IPS-18a (cell line): ENCODE data around the gene SKI.

Experiments used
- H3K27ac ChIP-seq: one replicate; pipeline ENCODE4 v1.5.1; 2013; ENCODE audit warnings: low read length
- H3K27me3 ChIP-seq: one replicate; pipeline ENCODE4 v1.6.1; 2013; ENCODE audit warnings: mild to moderate bottlenecking, low read length; ENCODE audit not compliant: control insufficient read depth, insufficient read depth
- H3K36me3 ChIP-seq: one replicate; pipeline ENCODE4 v1.6.1; 2013; ENCODE audit warnings: low read depth, low read length; ENCODE audit not compliant: control insufficient read depth
- H3K4me1 ChIP-seq: one replicate; pipeline ENCODE4 v1.6.1; 2013; ENCODE audit warnings: low read depth, low read length; ENCODE audit not compliant: control insufficient read depth
- H3K4me3 ChIP-seq: one replicate; pipeline ENCODE4 v1.5.1; 2013; ENCODE audit warnings: low read length
- H3K9ac ChIP-seq: one replicate; pipeline ENCODE4 v1.6.1; 2013; ENCODE audit warnings: mild to moderate bottlenecking, low read length, moderate library complexity
- H3K9me3 ChIP-seq: one replicate; pipeline ENCODE4 v1.6.1; 2013; ENCODE audit warnings: low read depth, low read length; ENCODE audit not compliant: control insufficient read depth

The SKI gene

DNA sequence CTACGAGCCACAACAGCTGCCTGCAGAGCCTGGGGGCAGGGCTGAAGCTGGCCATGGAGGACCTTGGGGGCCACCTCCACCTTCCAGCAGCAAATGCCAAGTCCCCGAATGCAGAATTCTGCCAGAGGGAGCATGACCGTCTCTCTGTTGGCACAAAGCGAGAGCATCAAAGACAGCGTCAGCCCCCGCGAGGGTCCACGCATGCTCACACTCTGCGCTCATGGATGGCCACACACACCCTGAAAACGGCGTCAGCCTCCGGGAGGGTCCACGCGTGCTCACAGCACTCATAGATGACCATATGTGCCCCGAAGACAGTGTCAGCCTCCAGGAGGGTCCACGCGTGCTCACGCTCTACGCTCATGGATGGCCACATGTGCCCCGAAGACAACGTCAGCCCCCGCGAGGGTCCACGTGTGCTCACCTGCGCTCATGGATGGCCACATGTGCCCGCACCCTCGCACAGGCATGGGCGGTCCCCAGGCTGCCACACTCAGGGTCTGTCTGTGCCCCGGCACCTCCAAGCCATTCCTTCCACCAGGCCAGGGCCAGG is 116.7 kb downstream of the SKI start:
- H3K27ac ChIP-seq = no peak overlapping the region

DNA sequence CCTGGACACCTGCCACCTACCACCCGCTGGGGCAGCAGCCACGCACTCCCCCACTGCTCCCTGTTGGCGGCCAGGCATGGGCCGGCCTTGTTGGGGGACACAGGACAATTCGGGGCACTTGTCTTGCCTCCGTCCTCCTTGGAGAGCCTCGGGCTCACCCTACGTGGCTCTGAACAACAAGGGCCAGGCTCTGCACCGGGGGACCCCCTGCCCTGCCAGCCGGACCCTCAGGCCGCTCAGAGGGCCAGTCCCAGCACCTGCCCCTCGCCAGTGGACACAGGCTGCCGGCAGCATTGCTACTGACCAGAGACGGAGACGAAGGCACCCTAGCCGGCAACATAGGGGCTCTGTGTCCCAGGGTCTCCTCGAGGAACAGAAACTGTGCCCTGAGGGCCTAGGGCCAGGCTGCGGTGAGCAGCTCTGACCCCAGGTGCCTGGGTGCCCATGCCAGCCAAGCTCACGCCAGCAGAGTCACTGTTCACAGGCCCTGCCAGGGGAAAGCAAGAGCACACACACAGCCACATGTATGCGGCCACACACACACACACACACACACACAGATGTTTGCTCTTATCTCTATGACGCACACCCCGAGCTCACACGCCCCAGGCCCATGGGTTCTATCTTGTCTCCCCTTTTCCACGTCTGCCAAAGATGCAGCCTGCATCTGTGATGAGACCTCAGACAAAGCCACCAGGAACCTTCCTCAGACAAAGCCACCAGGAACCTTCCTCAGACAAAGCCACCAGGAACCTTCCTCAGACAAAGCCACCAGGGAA is 117.4 kb downstream of the SKI start:
- H3K9me3 ChIP-seq = no peaks in the 10 kb centered on the region
- H3K27me3 ChIP-seq = no peaks in the 10 kb centered on the region
- no peak overlapping the region for H3K4me3 ChIP-seq
- H3K9ac ChIP-seq = no peak overlapping the region
- no peak overlapping the region for H3K27ac ChIP-seq
- H3K4me1 ChIP-seq = no peaks in the 10 kb centered on the region
- H3K36me3 ChIP-seq = no peaks in the 10 kb centered on the region

More for the DNA sequence above, 116.7 kb downstream of the SKI start:
- H3K9ac ChIP-seq = no peak overlapping the region
- no peaks in the 10 kb centered on the region for H3K9me3 ChIP-seq
- no peaks in the 10 kb centered on the region for H3K36me3 ChIP-seq
- no peaks in the 10 kb centered on the region for H3K4me1 ChIP-seq
- no peak overlapping the region for H3K4me3 ChIP-seq
- no peaks in the 10 kb centered on the region for H3K27me3 ChIP-seq

DNA sequence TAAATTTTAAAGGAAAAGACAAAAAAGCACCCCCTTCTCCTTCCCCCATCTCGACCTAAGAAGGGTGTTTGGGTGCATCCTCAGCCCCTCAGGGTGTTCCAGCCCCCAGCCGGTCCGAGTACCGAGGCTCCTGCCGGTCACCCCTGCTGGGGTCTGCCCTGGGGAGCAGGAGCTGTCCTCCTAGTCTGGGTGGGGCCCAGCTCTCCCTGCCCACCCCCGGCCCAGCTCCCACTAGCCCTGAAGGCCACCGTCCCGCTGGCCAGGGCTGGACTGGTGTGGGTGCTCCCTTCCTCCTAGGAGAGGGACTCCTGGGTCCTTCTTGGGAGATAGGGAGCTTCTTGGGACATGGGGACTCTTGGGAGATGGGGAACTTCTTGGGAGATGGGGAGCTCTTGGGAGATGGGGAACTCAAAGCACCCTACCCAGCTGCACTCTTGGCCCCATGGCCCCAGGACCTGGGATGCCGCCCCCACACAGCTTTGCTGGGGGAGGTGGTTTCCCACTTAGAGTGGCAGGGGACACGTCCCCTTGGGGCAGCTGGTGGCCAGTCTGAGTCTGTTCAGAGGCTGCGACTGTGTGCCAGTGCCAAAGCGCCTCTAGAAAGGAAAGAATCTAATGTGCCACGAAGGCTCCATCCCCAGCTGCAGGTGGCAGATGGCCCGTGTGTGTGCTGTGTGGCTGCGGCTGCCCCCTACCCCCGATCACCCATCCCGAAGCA is 118.7 kb downstream of the SKI start:
- no peak overlapping the region for H3K27ac ChIP-seq
- no peak overlapping the region for H3K4me3 ChIP-seq
- no peaks in the 10 kb centered on the region for H3K27me3 ChIP-seq
- H3K9ac ChIP-seq = no peak overlapping the region
- no peaks in the 10 kb centered on the region for H3K9me3 ChIP-seq
- H3K36me3 ChIP-seq = no peaks in the 10 kb centered on the region
- no peaks in the 10 kb centered on the region for H3K4me1 ChIP-seq

GRCh38 chr1:2347409-2347785 is 119.3 kb downstream of the SKI start:
- H3K4me1 ChIP-seq = no peaks in the 10 kb centered on the region
- no peaks in the 10 kb centered on the region for H3K36me3 ChIP-seq
- H3K4me3 ChIP-seq = no peak overlapping the region
- H3K27ac ChIP-seq = no peak overlapping the region
- no peaks in the 10 kb centered on the region for H3K27me3 ChIP-seq
- no peak overlapping the region for H3K9ac ChIP-seq
- H3K9me3 ChIP-seq = no peaks in the 10 kb centered on the region

DNA sequence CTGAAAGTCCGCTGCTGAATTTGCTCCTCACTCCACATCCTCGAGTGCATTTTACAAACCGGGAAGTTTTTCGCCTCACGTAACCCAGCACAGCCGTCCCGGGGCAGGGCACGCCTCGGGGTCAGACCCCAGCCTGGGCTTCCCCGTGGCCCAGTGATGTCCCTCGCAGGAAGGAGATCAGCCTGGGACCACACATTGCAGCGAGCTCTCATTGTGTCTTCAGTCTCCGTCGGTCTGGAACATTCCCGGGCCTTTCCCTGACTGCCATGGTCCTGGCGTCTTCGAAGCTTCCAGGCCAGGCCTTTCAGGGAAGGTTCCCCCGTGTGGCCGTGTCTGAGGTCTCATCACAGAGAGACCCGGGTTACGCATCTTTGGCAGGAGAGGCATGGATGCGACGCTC is 119.8 kb downstream of the SKI start:
- no peak overlapping the region for H3K27ac ChIP-seq
- no peaks in the 10 kb centered on the region for H3K27me3 ChIP-seq

DNA sequence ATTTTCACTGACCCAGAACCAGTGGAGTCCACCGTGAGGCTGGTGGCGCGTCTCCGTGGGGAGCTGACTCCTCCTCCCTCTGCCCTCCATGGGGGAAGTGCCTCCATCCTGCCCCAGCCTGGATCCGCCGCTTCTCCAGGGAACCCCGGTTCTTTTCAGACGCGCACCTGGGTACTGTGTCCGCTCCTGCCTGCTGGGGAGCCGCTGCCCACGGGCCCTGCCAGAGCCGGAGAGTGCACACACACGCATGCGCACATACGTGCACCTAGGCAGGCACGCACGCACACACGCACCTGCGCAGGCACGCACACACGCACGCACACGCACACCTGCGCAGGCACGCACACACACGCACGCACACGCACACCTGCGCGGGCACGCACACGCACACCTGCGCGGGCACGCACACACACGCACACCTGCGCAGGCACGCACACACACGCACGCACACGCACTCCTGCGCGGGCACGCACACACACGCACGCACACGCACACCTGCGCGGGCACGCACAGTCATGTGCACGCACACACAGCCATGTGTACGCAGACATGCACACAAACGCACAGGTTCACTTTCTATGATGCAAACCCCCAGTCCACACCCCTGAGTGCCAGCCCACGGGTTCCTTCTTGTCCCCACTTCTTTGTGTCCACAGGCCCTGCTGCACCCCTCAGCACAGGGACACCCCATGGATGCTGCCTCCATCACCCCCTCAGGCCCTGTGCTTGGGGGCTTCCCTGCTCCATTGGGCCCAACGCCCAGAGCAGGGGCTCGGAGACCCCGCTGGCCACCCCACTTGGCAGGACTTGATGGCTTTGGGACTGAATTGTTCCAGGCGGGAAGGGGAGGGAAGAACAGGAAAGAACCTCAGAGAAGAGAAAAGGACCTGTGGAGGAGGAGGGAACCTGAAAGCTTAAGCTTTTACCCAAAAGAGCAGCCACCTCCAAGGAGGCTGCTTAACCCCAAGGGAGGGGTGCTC is 120.5 kb downstream of the SKI start:
- no peaks in the 10 kb centered on the region for H3K4me1 ChIP-seq
- H3K27ac ChIP-seq = no peak overlapping the region
- H3K4me3 ChIP-seq = no peak overlapping the region
- H3K27me3 ChIP-seq = no peaks in the 10 kb centered on the region
- H3K36me3 ChIP-seq = no peaks in the 10 kb centered on the region
- no peak overlapping the region for H3K9ac ChIP-seq
- no peaks in the 10 kb centered on the region for H3K9me3 ChIP-seq

More for the DNA sequence above, 119.8 kb downstream of the SKI start:
- Histone ChIP-seq H3K4me3 (no peak overlapping the region), H3K36me3 (no peaks in the 10 kb centered on the region), H3K4me1 (no peaks in the 10 kb centered on the region), H3K9me3 (no peaks in the 10 kb centered on the region), H3K9ac (no peak overlapping the region)

- Histone ChIP-seq H3K4me1 (no peaks in the 10 kb centered on the region), H3K4me3 (no peak overlapping the region), H3K27ac (no peak overlapping the region), H3K36me3 (no peaks in the 10 kb centered on the region), H3K9me3 (no peaks in the 10 kb centered on the region), H3K27me3 (no peaks in the 10 kb centered on the region), H3K9ac (no peak overlapping the region)
These were observed 121.7 kb downstream of the SKI start for GRCh38 chr1:2349806-2350205.

- H3K27me3 ChIP-seq = no peaks in the 10 kb centered on the region
- H3K36me3 ChIP-seq = no peaks in the 10 kb centered on the region
These were observed 122.4 kb downstream of the SKI start for GRCh38 chr1:2350501-2350900.

DNA sequence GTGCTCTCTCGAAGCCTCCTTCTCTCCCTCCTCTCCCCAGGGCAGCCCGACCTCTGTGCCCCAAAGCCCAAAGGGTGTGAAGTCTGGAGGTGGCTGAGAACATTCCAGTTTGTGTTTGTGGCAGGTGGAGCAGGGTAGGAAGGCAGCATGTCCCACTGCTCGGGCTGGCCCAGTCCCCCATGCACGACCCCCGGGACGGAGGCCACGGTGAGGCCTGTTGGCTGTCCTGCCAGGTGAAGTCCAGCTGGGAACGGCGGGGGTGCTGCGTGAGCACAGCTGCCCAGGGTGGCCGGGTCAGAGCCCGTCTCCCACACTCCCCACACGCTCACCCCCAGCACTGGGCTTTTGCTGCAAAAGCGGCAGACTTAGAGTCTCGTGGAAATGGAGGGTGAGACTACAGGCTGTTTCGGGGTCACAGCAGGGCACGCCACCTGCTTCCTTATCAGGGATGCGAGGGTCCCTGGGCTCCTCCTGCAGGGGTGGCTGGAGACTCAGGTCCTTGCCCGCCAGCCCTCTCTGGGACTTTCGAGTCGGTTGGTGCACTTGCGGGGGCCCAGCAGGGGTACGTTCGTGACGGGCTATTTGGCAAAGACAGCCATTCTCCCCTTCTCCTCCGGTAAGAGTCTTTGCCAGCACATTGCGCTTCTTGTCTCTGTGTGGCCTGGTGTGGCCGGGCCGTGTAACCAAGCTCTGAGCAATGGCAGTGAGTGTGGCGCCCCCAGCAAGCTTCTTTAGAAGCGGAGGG is 123.0 kb downstream of the SKI start:
- H3K27me3 ChIP-seq = no peaks in the 10 kb centered on the region
- no peak overlapping the region for H3K27ac ChIP-seq

More at GRCh38 chr1:2350501-2350900, 122.4 kb downstream of the SKI start:
- H3K27ac ChIP-seq = no peak overlapping the region
- H3K4me1 ChIP-seq = no peaks in the 10 kb centered on the region
- H3K4me3 ChIP-seq = no peak overlapping the region
- H3K9ac ChIP-seq = no peak overlapping the region
- H3K9me3 ChIP-seq = no peaks in the 10 kb centered on the region

GRCh38 chr1:2351723-2352122 is 123.6 kb downstream of the SKI start:
- no peak overlapping the region for H3K27ac ChIP-seq
- no peaks in the 10 kb centered on the region for H3K36me3 ChIP-seq
- H3K9ac ChIP-seq = no peak overlapping the region
- H3K27me3 ChIP-seq = no peaks in the 10 kb centered on the region
- H3K4me1 ChIP-seq = no peaks in the 10 kb centered on the region
- no peaks in the 10 kb centered on the region for H3K9me3 ChIP-seq
- H3K4me3 ChIP-seq = no peak overlapping the region

More for the DNA sequence above, 123.0 kb downstream of the SKI start:
- Histone ChIP-seq H3K36me3 (no peaks in the 10 kb centered on the region), H3K9ac (no peak overlapping the region), H3K4me3 (no peak overlapping the region), H3K9me3 (no peaks in the 10 kb centered on the region), H3K4me1 (no peaks in the 10 kb centered on the region)
